LoVo (cell line): Measurements from ENCODE around the gene DNLZ.
"Not testable (repeated sequence)": the region's sequence is repeated elsewhere in the genome, so short reads cannot be mapped to it uniquely, and the experiment has no call there.

ENCODE experiments used
- DNase-seq: peaks from one replicate; pipeline ENCODE4 v3.0.0-alpha.2; 2016; ENCODE audit warnings: low spot score

The DNLZ gene

DNA sequence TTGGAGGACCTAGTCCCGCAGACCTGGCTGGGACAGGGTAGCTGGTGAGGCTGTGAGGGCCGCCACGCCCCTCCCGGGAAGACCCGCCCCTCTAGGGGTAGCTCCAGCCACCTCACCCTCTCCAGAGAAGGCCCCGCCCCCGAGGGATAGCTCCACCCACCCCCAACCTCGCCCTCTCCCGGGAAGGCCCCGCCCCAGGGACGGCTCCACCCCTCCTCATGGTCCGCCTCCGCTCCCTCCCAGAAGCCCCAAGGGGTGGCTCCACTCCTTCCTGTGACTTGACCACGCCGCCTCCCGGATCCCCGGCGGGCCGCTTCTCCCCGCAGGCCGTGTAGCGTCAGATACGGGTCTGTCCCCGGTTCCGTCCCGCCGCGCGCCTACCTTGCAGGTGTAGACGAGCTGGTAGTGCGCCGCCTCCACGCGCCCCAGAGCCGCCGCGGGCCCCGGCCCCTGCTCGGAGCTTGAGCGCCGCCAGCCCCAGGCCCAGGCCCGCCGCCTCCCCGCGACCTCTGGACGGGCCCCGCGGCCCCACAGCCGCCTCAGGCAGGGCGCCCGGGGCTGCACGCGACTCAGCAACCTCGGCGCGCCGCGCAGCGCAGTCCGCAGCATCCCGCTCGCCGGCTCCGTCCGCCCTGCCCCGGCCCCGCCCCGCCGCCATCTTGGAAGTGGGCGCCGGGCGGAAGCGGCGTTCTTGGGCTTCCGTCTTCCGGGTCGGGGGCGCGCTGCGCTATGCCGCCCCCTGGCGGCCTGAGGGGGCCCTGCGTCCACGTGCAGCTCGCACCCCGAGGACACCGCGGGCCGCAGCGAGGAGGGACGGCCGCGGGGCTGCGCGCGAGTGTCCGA, at the start of gene DNLZ:
TSS of gene DNLZ (minus strand) at position 639 of the 843 bp plus-strand sequence. CDS start at position 609, 30 bp downstream.
- DNase-seq = peak; percentile 91

DNA sequence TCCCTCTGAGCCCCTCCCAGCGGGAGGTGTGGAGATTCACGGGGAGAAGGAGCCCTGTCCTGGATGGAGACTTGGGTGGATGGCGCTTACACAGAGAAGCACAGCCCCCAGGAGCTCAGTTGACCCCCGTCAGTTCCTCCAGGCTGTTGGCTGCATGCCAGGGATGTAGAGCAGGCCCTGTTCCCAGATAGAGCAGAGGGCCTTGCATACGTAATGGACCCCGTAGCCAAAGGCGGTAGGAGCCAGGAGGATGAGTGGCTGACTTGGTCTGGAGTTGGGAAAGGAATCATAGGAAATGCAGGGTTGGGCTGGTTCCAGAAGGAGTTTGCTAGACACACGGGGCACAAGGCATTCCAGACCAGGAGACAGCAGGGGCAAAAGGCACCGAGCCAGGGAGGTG, 49.4 kb upstream of the DNLZ start:
- DNase-seq = no peak

DNA sequence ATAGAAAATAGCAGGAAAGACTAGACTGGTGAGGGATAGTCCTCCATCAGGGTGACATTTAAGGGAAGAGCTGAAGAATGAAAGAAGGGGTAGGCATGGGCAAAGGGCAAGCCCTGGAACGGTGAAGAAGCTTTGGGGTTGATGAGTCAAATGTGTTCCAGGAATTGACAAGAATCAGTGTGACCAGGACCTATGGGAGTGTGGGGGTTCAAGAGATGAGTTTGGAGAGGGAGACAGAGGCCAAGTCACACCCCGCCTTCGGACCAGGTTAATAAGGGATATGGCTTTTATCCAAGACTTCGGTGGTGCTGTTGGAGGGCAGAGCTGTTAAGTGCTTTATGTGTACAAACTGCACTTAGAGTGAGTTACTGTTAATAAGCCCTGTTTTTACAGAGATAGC, 47.8 kb upstream of the DNLZ start:
- DNase-seq = no peak

DNA sequence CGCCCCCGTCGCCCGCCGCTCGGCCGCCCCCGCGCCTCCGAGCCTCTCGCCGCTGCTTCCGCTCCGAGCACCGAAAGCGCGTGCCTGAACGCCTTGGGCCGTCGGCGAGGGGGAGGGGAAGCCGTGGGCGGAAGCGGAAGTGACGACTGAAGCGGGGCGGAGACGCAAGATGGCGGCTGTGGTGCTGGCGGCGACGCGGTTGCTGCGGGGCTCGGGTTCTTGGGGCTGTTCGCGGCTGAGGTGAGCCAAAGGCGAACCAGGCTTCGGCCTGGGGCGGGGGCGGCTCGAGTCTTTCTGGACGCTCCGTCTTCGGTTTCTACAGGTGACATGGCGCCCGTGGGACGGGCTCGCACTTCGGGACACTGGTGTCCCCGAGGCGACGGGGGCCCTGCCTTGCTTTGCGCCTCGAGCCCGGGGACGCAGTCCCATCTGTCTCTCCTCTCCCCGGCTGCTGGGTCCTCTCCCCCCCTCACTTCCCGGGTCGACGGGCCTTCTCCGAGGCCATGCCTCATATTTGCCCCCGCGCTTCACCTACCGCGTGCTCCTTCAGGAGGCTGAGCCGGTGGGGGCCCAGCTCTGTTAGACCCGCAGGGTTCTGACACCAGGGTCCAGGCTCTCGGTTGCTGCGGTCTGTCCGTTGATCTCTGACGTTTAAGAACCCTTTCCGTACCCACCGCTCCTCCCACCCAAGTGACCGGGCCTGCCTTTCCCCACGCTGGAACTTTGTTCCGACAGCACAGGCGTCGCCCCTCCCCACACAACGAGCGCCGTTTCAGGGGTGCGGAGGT, 47.1 kb upstream of the DNLZ start, which contains the start of the genes ENTR1 and PMPCA:
TSS of gene ENTR1 (minus strand) at position 115 of the 788 bp plus-strand sequence. CDS start 217 bp downstream, outside the sequence.
TSS of gene PMPCA (plus strand) at position 159 of the 788 bp plus-strand sequence. CDS start at position 170, 11 bp downstream.
- DNase-seq = peak; percentile 93

DNA sequence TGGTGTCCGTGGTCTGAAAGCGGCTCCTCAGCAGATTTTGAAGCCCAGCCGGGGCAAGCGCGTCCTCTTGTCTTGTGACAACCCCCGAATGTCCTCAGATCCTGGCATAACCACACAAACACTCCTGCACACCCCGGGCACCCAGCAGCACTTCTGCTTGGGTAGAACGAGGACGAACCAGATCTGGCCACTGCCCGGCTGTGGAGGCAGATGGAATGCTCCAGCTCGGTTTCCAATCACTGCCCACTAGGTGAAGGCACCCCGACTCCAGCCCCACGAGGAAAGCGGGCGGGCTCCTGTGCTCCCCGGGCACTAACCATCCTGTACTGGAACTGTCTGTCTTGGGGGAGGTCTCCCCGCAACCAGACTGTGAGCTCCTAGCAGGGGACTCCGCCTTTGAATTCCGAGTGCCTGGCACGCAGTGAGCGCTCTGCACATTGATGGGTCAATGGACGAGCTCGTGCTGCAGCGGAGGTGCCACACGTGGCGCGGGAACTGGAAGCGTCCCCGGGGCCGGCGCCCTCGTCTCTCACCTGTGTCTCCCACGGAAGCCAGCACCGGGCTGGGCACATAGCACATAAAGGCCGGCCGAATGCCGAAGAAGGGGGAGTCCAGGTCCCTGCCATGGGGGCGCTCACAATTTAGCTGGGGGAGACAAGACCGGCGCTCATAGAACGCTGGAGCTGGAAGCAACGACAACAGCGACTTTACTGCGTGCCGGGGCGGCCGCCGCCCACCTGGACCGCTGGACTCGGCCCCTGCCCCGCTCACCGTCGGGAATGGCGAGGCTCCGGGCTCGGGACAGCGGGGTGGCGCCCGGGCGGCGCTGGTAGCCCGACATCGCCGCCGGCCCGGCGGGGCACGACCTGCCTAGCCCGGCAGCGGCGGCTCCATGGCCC, 46.3 kb upstream of the DNLZ start:
- DNase-seq = no peak

DNA sequence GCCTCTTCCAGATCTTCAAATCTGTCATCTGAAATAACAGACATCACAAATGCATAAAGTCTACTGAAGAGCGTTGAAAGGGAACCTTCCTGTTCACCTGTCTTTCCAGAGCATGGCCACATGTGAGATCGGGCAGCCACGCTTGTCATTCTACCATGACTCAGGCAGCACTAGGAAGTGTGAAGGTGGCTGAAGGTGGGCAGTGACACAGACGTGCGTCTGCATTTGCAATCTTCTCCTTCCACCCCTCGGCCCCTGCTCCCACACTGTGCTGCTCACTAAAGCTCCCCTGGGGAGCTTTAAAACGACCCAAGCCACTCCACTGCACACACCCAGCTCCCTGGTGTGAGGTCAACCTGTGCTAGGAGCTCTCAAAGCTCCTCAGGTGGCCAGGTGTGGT, 44.4 kb upstream of the DNLZ start:
- no peak for DNase-seq

DNA sequence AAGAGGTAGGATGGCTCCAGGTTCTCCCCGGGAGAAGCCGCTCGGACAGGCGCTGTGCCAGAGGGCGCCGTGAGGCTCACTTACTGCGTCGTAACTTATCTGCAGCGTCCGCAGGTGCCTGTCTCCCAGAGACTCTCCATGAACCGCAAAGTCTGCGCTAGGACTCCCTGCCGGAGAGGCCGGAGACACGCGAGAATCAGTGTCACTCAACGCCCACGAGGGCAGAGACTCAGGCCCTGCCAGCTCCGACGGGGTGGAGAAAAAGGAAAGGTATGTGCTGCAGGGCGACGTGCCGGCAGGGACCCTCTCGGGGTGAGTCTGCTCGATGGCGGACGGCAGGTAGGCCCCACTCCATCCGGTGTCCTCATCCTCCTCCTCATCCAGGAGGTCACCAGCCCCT, 43.5 kb upstream of the DNLZ start:
- not testable (repeated sequence) for DNase-seq

DNA sequence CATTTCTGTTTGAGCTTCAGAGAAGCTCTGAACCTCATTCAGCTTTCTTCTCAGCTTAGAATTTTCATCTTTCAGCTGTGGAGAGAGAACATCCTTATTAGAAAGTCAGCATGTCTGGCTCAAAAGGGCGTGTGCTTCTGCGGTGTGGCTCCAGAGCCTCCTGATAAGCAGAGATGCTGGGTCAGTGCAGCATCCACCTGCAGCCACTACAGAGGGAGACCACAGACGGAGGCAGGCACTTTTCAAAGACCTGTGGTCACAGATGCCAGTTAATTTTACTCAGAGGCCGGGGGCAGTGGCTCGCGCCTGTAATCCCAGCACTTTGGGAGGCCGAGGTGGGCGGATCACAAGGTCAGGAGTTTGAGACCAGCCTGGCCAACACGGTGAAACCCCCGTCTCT, 42.4 kb upstream of the DNLZ start:
- not testable (repeated sequence) for DNase-seq

DNA sequence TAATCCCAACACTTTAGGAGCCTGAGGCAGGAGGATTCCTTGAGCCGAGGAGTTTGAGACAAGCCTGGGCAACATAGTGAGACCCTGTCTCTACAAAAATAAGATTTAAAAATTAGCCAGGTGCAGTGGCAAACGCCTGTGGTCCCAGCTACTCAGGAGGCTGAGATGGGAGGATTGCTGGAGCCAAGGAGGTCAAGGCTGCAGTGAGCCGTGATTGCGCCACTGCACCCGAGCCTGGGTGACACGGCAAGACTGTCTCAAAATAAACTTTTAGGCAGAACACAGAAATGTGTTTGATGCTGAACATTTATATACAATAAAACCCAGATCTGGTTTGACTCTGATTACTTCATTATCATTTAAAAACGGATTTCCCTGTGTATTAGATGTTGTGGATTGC, 41.9 kb upstream of the DNLZ start:
- no peak for DNase-seq

DNA sequence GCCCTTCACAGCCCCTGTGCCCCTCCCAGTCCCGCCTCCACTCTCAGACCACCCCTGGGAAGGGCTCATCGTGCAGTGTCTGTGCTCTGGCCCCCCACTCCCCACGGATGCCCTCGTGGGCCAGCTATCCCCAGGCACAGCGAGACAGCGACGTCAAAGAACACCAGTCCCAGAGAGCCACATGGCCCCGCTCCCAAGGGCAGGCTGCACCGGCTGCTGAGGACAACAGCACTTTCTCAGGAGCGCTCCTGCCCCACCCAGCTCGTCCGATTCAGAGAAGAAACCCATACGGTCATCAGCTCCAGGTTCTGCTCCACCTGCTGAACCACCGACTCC, 41.2 kb upstream of the DNLZ start:
- no peak for DNase-seq

DNA sequence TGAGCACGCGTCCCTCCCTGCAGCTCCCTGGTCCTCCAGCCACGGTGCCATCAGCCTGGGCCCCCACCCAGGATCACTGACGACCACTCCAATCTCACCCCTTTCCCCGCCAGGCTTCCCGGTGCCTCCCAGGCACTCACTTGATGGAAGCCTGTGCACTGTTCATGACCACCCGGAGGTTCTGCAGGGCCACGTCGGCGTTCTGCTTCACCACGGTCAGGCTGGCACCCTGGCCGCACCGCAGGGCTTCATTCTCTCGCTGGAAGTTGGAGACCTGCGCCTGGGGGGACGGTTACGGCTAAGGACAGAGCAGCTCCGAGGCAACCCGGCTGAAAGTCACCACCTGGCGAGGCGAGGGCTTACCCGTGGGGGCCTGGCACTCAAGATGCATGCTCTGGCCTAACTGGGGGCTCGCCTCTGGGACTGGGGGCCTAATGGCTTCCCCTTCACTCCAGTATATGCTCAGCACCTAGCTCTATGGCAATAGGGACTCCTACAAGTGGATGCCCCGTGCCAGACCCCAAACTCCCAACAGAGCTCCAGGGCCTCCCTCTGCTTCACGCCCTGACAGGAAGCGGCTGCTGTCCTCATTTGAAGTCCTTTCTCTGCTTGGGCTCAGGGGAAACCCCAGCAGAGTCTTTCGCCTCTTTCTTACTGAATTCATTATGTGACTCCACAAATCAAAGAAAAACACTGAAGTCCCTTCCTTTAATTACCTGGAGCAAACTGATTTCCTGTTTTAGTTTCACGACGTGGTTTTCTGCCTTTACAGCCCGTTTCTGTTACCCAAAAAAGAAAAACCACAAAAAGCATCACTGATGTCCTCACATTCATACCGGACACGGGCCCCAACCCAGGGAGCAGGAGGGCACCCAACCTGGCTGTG, 40.6 kb upstream of the DNLZ start:
- DNase-seq = no peak

DNA sequence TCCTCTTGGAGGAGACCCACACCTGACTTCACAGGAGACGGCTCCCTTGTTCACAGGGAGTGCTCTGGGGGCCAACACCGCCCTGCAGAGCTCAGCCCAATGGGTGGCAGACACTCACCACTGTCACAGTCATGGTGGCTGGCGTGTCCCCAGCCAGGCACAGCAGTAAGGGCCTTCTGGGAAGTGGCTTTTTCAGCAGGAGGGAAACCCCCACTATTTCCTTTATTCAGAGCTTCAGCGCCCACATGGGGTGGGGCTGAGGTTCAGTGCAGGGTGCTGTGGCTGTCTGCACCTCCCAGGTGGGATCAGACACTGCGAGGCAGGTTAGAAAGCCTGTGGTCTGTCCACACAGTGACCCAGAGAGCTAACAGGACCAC, 40.0 kb upstream of the DNLZ start:
- no peak for DNase-seq

DNA sequence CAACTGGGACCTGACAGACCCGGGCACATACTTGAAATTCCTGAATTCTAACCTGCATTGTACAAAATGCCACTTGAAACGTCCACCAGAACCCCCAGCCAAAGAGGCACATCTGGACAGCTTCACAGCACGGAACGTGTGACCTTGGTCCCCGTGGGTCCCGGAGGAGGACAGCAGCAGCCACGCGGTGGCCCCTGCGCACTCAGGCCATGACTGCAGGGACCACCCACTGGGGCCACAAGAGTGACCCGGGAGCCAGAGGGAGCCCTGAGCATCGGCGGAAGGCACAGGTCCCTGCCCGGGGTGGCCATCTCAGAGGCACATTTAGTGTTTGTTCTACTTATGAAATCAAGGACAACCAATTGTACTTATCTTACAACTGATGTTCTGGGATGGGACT, 38.5 kb upstream of the DNLZ start:
- DNase-seq = no peak

DNA sequence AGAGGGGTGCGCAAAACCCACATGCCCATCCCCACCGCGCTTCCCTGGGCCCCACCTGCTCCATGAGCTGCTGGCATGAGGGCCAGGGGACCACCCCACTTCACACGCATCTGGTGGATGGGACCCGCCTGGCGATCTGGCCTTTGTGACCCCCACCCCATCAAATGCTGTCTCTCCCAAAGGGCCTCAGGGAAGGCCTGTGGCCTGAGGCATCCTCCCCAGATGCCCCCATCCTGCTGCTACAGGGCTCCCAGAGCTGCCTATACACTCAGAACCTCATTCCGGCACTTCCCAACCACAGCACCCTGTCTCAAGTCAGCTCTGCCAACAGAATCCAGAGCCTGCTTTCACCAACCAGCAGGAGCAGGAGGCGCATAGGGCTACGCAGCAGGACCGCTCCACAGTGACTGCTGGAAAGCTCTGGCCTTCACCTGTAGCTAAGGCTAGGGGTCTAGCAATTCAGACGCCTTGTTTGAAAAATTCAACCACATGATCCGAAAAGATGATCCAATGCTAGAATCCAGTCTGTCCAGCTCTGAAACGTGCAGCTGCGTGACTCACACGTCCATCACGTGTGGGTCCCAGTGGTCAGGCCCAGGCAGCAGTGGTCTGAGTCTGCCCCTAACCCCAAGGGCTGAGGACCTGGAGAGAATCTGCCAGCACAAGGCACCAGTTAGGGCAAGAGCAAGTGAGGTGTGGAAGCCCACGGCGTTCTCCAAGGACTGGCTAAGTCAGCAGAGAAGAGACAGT, 37.8 kb upstream of the DNLZ start:
- DNase-seq = no peak

DNA sequence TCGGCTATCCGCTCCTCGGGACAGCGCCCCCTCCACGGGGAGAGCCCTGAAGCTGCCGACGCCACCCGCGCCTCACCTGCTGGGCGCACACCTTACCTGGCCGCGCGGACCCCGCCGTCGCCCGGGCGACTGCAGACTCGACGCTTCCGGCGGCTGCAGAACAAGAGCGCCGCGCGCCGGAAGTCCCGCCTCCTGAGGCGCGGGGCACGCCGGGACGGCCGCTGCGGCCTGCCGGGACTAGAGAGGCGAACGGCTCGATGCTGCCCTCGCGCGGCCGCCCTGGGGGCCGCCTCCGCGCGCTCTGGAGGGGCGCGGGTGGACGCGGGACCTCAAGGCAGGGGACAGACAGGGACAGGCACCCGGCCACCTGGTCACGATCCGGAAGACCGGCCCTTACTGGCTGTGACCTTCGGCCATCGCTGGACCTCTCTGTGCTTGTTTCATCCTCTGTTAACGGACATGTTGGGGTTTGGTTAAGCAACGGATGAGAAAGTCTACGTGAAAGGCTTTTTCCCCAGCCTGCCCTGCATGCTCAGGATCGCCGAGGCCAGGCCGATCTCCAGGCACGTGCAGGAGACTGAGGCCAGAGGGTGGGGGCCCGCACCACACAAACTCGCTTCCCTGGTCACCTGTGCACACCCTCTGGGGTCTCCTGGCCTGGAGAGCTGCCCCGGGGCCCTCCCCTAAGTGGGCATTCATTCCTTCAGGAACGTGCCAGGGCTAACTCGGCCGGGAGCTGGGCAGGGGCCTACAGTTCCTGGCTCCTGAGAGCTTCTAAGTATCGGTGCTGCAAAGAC, 36.7 kb upstream of the DNLZ start, which contains the start of gene SNAPC4:
TSS of gene SNAPC4 (minus strand) at position 133 of the 797 bp plus-strand sequence. CDS start 1,742 bp downstream, outside the sequence.
- DNase-seq = peak; percentile 93

DNA sequence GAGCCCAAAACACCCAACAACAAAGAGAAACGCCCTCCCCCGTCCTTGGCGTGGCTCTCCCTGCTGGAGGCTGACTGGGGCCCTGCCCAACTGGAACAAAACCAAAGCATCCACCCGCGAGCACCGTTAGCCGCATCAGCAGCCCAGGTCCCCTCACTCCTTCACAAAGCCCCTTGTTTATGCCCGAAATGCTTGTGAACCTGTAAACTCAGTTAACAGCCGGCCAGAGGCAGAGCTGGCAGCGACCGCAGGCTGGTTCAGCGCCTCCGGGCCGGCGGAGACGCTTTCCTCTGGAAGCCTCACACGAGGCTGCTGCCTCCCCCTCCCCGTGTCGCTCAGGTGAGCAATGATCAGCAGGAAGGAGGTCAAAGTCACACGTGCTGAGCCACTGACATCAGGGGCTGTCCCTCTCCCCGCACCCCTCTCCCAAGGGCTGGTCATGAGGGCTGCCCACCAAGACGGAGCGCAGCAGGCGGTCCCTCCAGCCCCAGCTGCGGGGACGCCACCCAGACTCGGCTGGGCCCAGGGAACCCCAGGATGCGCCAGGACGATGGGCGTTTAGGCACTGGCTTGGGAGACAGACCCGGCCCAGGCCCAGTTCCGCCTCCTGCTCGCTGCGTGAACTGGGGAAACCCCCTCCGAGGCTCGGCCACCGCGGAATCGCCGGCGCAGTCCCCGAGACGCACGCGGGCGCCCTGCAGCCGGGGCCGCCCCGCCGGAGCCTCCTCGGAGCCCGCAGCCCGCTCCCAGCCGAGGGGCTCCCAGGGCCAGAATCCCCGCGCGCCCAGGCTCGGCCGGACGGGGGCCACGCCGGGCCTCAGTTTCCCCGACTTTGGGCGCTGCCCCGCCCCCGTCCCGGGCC, 35.9 kb upstream of the DNLZ start:
- DNase-seq = peak; percentile 27

DNA sequence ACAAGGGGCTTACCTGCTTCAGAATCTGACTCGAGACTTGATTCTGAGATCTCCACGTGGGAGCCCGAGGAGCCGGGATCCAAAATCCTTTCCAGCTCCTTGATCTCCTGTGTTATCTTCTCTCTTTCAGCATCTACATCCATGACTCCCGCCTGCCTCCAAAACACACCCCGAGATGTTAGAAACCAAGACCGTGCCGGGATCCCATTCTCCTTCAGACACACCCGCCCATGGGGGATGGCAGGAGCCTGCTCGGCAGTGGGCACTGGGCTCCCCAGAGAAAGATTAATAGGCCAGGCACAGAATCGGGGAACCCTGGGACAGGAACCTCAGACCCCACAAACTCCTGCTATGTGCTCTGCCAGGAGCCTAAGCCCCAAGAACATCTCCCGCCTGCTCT, 34.7 kb upstream of the DNLZ start:
- DNase-seq = no peak

DNA sequence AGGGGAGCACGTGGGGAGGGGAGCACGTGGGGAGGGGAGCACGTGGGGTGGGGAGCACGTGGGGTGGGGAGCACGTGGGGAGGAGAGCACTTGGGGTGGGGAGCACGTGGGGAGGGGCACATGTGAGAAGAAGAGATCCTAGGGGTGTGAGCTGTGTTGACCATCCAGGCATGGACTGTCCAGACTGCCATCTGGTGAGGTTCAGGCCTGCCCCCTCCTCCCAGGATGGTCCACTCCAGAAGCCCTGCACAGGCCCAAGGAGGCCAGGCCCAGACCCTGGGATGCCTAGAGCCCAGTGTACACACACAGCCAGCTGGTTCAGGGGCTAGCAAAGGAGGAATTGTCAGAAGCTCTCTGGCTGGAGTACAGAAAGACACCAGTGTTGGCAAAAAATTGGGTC, 34.1 kb upstream of the DNLZ start:
- no peak for DNase-seq

DNA sequence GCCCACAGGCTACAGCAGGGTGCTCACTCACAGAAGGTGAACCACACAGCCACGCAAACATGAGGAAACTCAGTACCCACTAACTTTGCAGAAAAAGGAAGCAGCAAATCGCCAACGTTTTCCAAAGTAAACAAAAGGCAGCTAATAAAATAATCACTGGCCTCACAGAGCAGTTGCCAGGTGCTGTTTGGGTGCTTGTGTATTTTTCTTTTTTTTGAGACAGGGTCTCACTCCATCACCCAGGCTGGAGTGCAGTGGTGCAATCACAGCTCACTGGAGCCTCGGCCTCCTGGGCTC, 32.6 kb upstream of the DNLZ start:
- no peak for DNase-seq
